GM18907 (cell line): ENCODE measurements around the gene CNTN4.

Source experiments
- ATAC-seq: cut with Tn5 transposase; IDR thresholded peaks from one replicate; pipeline ENCODE4 v1.9.1; 2021; ENCODE audit warnings: mild to moderate bottlenecking, moderate library complexity; ENCODE audit not compliant: unreplicated experiment

Gene CNTN4

GRCh38 chr3:3081381-3082233 is 982.9 kb downstream of the CNTN4 start:
- ATAC-seq, result peak; percentile 72

DNA sequence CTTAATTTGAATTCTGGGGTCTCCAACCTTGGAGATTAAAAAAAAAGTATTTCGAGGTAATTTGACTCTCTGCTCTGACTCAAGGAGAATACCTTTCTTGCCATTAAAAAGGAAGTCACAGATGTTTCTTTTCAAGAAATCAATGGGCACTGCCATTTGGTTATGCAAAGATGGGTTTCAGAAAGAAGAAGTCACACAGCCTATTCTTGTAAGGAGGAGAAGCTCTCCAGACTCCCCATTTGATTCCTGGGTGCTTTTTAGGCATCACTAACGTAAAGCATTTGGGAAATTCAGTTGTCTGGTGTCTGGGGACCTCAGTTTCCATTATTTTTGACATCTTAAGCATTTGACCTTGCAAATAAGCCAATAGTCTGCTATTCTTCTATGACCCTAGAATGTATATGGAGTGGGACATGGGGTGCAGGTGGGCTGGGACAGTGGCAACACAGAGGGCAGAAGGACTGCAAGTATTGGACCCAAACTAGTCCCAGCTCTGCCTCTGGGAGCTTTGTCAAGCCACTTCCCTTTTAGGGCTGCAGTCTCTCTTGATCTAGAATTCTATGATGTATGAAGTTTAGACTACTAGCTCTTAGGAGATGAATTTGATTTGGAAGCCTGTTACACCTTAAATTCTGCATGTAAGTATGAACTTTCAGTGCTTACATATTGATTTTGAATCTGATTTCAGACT is 983.7 kb downstream of the CNTN4 start:
- ATAC-seq, result peak; percentile 84

DNA sequence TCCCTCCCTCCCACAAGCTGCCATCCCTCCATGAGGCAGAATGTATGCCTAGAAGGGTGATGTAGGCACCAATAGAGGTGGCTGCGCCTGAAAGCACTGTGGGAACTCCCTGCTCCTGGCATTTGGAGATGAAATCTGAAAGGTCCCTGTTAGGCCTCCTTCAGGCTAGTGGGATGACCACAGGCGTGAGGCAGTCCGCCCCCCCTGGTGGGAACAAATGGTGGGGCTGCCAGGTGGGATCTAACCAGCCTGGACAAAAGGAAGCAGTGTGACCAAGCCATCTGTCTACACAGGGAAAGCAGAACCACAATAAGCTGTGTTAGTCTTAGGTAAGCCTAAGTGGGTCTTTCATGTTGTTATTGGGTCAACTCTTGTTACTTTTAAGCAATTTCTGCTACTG is 986.2 kb downstream of the CNTN4 start:
- ATAC-seq, result no peak

DNA sequence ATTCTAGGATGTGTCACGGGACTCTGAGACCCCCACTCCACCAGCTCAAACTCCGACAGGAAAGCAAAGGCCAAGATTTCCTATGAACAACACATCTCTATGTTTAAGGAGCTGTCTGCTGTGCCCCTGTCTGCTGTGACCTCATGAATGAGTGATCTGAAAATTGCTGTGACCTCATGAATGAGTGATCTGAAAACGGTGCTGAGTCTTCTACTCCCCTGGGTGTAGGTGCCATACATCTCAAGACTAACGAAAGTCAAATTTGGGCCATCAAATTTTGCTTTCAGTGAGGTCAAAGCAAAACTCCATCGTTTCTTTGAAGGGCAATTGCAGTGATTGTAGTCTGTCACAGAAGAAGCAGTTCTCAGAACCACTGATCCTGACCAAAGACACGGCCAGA is 987.1 kb downstream of the CNTN4 start:
- ATAC-seq, result peak; percentile 38

- no peak for ATAC-seq
Observed at GRCh38 chr3:3086239-3086638, 987.6 kb downstream of the CNTN4 start.

DNA sequence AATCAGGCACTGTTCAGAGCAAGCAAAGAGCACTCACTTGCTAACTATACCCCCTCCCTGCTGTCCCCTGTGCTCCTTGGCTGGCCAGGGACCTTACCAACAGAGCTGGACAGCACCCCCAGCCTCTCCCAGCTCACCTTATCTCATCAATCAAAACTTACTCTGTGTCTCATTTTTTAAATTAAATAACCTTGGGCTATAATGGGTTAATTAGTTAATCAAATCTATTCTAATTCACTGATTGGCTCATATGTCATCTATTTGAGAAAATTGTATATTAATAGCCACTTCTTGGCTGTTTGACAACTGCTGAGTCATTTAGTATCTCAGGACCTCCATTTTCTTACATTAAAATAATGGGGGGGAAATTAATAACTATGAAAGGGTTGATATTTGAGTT is 988.6 kb downstream of the CNTN4 start:
- ATAC-seq, result no peak

GRCh38 chr3:3087716-3088465 is 989.2 kb downstream of the CNTN4 start:
- ATAC-seq, result no peak

GRCh38 chr3:3089017-3089416 is 990.4 kb downstream of the CNTN4 start:
- ATAC-seq, result peak; percentile 98

- peak; percentile 54 for ATAC-seq
Observed at GRCh38 chr3:3097958-3098357, 999.3 kb downstream of the CNTN4 start.

DNA sequence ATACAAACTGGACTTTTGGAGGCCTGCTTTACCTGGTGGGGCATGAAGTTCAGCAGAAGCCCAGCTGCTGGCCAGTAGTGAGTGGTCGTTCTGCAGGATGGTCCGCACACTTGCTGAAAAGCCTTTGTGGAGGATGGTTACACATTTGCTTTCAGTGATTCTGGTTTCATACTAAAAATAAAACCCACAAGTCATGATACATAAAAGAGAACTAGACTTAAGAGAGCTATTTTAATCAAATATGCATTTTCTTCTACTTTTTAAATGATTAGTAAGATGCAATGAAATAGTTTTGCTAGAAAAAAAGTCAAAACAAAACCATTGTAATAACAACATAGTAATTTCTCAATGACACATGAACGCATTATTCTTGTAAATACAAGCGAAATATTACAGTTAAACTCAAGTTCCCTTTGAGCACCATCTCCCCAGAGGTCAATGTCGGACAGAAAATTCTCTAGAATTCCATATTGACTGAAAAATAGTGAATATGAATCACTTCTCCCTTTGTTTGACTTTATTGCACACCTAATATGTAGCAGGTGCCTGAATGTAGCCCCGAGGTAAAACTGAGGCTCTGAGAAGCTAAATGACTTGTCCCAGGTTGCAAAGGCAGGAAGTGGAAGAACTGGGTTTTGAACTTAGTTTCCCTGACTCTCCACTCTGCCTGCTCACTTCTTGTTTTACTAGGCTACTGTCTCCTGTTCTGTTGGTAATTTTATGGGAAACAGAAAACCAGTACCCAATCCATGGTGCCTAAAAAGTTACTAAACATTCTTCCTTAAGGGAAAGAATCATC is 1003.2 kb downstream of the CNTN4 start:
- no peak for ATAC-seq

DNA sequence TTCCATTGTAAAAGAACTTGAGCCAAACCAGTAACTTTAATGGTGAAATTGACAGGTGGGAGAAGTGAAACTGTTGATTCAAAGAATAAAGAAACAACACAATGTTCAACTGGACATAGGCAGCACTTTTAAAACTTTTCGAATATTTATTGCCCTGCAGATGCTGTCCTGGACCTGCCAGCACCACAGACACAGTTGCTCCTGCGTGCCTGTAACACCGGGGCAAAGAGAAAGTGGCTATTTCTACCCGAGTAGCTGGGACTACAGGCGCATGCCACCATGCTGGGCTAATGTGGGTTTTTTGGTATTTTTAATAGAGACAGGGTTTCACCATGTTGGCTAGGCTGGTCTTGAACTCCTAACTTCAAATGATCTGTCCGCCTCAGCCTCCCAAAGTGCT is 1004.1 kb downstream of the CNTN4 start:
- no peak for ATAC-seq

DNA sequence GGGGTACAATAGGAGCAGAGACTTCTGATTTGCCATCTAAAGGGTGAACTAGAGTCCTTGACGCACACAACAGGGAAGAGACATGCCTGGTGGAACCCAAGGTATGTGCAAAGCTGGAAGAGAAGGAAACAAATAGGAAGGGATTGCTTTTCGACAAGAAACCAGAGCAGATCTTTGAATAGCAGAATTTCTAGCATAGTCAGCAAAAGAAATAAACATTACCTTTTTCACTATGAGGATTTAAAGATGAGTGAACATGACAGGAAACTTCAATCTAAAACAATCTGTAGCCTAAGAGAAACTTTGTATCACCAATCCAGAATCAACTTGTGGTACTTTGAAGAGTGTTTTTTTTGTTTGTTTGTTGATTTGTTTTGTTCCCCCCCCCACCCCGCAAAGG is 1006.6 kb downstream of the CNTN4 start:
- no peak for ATAC-seq

GRCh38 chr3:3105815-3106214 is 1007.1 kb downstream of the CNTN4 start:
- no peak for ATAC-seq

- no peak for ATAC-seq
Observed at GRCh38 chr3:3107181-3107580, 1008.5 kb downstream of the CNTN4 start.
